Neural cell (in vitro differentiated cells): ENCODE results near the gene CYP2W1.

Experiments
- EP300 ChIP-seq: fragments of 450-650 bp; conservative IDR thresholded peaks from 2 replicates; pipeline ENCODE4 v1.6.1; 2014; ENCODE audit warnings: antibody characterized with exemption, mild to moderate bottlenecking, moderate library complexity; ENCODE audit not compliant: poor library complexity, severe bottlenecking
- EZH2 ChIP-seq: fragments of 200-600, 300-800 bp; shearing (Covaris generic), sonication (generic); IDR thresholded peaks from 2 replicates; pipeline ENCODE4 v1.6.1; 2014; ENCODE audit warnings: antibody characterized with exemption, low read length, borderline replicate concordance, mild to moderate bottlenecking; ENCODE audit not compliant: insufficient read depth, poor library complexity, severe bottlenecking
- TAF1 ChIP-seq: IDR thresholded peaks from 2 replicates; pipeline ENCODE4 v1.6.1; 2012; ENCODE audit warnings: low read depth
- TF ChIP-seq, protein P1 (sequence below): fragments of 450-650 bp; IDR thresholded peaks from 2 replicates; pipeline ENCODE4 v1.5.1; 2014; ENCODE audit warnings: antibody characterized with exemption, mild to moderate bottlenecking, moderate library complexity; ENCODE audit not compliant: poor library complexity, severe bottlenecking

DNA sequence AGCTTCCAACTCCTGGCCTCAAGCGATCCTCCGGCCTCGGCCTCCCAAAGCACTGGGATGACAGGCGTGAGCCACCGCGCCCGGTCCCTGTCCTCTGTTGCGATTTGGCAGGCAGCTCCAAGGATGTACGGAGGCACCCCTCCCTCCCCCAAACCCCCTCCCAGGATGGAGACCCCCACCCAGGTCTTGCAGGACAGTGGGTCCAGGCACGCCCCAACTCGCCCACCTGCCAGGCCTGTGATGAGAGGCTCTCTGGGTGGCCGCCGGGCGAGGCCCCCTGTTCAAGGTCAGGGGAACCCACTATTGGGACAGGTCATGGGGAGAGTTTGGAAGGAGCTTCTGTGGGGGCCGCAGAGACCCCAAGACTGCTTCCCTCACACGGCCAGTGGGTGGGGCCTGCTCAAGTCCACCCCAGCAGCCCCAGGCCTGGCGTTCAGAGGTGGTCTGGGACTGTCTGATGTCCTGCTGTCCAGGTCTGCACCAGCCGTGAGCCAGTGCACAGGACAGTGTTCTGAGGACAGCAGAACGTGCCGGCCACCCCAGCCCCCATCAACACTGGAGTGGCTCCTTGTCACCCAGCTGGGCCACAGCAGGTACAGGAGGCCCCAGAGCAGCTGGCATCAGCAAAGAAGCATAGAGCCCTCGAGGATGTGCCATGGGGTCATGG is 31.0 kb upstream of the CYP2W1 start:
- TF ChIP-seq, protein P1, sequence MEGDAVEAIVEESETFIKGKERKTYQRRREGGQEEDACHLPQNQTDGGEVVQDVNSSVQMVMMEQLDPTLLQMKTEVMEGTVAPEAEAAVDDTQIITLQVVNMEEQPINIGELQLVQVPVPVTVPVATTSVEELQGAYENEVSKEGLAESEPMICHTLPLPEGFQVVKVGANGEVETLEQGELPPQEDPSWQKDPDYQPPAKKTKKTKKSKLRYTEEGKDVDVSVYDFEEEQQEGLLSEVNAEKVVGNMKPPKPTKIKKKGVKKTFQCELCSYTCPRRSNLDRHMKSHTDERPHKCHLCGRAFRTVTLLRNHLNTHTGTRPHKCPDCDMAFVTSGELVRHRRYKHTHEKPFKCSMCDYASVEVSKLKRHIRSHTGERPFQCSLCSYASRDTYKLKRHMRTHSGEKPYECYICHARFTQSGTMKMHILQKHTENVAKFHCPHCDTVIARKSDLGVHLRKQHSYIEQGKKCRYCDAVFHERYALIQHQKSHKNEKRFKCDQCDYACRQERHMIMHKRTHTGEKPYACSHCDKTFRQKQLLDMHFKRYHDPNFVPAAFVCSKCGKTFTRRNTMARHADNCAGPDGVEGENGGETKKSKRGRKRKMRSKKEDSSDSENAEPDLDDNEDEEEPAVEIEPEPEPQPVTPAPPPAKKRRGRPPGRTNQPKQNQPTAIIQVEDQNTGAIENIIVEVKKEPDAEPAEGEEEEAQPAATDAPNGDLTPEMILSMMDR, result no peak
- TF ChIP-seq TAF1 (no peak), EZH2 (no peak), EP300 (no peak)
